Mammary epithelial cell (primary cell): Measurements from ENCODE around the gene C2CD2L.

Experiments used
- CTCF ChIP-seq, 2 donors: IDR thresholded peaks in 1 of 2; conservative IDR thresholded peaks in 1 of 2; 2 replicates each; pipeline ENCODE4 v1.5.1; 2011 to 2012; ENCODE audit warnings: inconsistent platforms in 2 of 2, low read length in 2 of 2, mild to moderate bottlenecking in 2 of 2, control low read depth in 1 of 2, low read depth in 1 of 2; ENCODE audit not compliant: insufficient read depth in 1 of 2; ENCODE audit errors: extremely low read depth in 1 of 2
- EZH2 ChIP-seq: IDR thresholded peaks from 2 replicates; pipeline ENCODE4 v1.6.1; 2012; ENCODE audit warnings: low read length, inconsistent platforms, borderline replicate concordance

GRCh38 chr11:119125821-119126220 lies 18.7 kb downstream of the C2CD2L start:
- TF ChIP-seq CTCF (conservative IDR thresholded peaks at IDR 0.05 in 1 of 2, IDR thresholded peaks at IDR 0.05 in 1 of 2; ENCODE audit: extremely low read depth in 1 of 2, insufficient read depth in 1 of 2, low read depth in 1 of 2, low read length in 2 of 2) (no peak), EZH2 (no peak)
